GM12874 (cell line): ENCODE data around the gene MED15.

Source experiments
- TF ChIP-seq, protein P1 (sequence below): IDR thresholded peaks from 2 replicates; pipeline ENCODE4 v1.5.1; 2011; ENCODE audit warnings: low read depth, mild to moderate bottlenecking, control low read depth, low read length, moderate library complexity; ENCODE audit not compliant: insufficient read depth

MED15 gene

DNA sequence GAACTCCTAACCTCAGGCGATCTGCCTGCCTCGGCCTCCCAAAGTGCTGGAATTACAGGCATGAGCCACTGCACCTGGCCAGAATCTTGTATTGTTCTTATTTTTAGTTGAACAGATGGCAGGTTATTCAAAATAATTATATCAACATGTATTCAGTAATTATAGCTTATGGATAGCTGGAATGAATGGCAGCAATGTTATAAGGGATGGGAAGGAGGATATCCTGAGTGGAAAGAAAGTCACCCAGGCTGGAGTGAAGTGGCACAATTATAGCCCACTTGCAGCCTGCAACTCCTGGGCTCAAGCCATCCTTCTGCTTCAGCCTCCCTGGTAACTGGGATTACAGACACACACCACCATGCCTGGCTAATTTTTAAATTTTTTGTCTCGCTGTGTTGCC lies 88.1 kb downstream of the MED15 start:
- TF ChIP-seq, protein P1, sequence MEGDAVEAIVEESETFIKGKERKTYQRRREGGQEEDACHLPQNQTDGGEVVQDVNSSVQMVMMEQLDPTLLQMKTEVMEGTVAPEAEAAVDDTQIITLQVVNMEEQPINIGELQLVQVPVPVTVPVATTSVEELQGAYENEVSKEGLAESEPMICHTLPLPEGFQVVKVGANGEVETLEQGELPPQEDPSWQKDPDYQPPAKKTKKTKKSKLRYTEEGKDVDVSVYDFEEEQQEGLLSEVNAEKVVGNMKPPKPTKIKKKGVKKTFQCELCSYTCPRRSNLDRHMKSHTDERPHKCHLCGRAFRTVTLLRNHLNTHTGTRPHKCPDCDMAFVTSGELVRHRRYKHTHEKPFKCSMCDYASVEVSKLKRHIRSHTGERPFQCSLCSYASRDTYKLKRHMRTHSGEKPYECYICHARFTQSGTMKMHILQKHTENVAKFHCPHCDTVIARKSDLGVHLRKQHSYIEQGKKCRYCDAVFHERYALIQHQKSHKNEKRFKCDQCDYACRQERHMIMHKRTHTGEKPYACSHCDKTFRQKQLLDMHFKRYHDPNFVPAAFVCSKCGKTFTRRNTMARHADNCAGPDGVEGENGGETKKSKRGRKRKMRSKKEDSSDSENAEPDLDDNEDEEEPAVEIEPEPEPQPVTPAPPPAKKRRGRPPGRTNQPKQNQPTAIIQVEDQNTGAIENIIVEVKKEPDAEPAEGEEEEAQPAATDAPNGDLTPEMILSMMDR = no peak

DNA sequence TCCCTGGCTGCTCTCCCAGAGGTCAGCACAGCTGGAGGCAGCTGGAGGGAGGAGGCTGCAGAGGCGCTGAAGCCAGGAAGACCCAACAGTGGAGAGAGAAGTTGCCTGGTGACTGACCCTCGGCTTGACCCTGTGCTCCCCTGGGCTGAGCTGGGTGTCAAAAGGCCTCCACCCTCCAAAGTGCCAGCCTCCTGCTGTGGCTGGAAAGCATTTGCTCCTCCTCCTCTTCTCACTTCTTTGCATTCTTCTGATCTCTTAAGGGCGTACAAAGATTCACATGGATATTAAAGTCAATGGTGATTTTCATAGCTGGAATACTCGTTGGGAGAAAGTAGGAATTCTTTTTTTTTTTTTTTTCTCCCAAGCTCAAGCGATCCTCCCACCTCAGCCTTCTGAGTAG lies 91.7 kb downstream of the MED15 start:
- TF ChIP-seq, protein P1 = no peak

DNA sequence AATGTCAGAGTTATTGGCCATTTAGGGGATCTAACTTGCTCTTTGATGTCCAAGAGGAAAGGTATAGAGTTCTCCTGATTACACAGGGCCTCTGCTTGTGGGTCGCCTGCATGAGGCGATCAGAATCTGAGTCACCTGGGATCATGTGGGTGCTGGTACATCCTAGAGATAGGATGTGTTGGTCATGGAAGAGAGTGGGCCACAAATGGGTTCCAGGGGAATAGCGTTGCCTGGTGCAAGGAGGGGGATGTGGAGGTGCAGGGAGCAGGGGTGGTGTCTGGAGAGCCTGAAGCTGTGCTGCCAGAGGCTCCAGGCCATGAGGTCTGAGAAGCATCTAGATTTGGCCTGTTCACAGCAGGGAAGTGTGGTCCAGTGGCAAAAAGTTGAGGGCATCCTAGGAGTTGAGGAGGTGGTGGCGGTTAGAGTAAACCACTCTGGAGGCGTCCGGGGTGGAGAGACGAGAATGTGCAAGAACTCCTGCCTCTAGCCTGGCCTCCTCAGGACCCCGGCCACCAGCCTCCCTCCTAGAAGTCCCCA lies 92.8 kb downstream of the MED15 start:
- TF ChIP-seq, protein P1 = no peak

DNA sequence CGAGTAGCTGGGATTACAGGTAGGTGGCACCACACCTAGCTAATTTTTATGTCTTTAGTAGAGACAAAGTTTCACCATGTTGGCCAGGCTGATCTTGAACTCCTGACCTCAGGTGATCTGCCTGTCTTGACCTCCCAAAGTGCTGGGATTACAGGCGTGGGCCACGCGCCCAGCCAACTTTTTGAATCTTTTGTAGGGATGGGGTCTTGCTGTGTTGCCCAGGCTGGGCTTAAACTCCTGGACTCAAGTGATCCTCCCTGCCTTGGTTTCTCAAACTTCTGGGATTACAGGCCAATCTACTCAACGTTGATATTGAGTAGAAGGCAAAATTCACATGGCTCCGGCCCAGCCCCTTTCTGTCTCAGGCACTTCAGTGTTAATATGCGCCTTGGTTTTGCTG lies 93.9 kb downstream of the MED15 start:
- TF ChIP-seq, protein P1 = no peak

DNA sequence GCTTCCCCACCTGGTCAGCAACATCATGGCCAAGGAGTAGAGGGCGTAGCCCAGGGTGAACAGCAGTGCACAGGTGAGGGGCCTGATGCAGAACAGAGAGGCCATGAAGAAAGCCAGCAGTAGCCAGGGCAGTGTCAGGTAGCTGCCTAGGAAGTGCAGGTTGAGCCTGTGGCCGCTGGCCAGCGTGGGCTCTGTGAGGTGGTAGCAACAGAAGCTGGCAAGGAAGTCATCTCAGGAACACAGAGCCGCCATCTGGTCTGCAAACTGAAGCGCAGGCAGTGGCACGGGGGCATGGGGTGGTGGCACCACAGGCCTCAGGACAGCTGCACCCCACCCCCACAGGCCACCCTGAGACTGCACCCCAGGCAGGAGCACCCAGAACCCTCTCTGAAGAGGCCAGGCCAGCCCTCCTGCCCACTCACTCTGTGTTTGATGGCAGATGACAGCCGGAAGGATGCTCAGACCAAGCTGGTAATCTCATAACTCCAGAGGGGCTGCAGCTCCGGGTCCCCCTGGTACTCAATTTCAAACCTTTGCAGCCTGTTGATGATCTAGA lies 95.3 kb downstream of the MED15 start:
- TF ChIP-seq, protein P1 = no peak

DNA sequence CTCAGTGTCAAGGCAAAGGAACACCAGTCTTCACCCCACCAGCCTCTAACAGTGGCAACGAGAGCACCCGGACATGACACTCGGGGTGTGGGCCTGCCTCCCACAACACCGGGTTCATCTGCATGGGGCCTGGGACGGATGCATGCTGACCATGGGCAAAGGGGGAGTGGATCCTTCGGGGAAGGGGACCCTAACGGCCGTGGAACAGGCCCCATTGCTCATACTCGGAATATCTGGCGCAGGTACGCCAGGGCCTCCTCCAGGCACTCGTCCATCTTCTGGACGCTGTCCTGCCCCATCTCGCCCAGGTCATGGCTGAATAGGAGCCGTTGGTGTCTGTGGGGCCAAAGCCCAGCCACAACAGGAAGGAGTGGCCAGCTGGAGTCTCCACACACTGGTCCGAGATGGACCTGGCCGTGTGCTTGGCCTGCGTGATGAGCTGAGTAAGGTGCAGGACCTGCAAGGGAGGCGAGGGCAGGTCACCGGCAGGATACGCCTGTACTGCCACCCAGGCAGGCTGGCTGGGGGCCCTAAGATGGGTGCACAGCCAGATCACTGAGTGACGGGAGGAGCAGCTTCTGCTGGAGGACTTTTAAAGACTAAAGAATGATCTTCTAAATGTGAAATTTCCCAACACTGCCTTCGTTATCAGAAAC lies 96.8 kb downstream of the MED15 start:
- TF ChIP-seq, protein P1 = no peak

DNA sequence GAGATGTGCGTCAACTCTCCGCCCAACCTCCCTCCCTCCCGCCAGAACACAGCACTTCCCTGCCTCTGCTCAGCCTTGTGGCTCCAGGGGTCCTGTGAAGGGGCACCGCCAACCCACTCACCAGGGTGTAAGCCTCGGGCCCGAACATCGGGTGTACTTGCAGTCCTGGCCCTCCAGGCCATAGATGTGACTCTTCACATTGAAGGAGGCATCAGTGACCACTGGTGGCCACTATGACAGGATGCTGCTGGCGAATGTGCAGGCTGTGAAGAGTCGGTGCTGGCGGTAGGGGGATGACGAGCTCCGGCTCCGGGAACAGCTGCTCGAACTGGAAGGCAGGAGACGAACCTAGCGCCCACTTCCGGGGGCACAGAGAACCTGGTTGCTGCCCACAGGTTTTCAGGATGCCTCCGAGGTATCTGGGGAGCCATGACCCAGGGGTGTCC lies 97.4 kb downstream of the MED15 start:
- TF ChIP-seq, protein P1 = no peak
